Measurements from ENCODE around the gene BEX1.
A peak's percentile ranks its signal among the peaks of the same experiment; 100 is the strongest.
"Not testable (repeated sequence)": the region's sequence is repeated elsewhere in the genome, so short reads cannot be mapped to it uniquely, and the experiment has no call there.

The BEX1 gene

DNA sequence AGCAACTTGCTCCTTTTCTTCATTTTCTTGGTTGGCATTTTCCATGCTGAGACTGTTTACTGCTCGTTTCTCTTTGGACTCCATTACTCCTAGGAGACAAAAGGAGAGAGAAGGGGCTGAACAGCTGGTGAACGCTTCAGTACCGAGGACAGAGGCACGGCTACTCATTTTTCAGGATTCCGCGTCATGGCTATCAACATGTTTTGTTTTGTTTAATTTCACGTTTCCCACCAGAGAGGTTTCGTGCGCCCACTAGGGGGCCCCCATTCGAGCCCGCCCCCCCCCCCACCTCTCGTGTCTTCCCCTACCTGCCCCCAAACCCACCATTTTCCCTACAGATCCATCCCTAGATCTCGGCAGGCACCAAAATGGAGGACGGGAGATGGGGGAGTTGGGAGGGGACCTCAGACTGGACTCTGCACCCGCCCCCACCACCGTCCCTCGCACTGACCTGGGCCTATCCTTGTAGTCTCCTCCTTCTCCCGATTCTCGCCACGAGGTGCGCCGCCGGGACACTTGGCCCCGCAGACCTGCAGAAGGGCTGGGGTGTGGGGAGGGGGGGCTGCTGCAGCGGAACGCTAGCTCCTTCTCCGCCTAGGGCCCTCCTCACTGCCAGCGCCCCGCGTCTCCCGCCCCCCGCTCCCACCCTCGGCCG, 653 bp downstream of the BEX1 start:
- in situ Hi-C loops (cut with HindIII; ENCODE audit: low sequenced_read_pairs): no loop called here
- peak; percentile 18 for DNase-seq (ENCODE audit: low read depth)
- TF ChIP-seq, protein P1, sequence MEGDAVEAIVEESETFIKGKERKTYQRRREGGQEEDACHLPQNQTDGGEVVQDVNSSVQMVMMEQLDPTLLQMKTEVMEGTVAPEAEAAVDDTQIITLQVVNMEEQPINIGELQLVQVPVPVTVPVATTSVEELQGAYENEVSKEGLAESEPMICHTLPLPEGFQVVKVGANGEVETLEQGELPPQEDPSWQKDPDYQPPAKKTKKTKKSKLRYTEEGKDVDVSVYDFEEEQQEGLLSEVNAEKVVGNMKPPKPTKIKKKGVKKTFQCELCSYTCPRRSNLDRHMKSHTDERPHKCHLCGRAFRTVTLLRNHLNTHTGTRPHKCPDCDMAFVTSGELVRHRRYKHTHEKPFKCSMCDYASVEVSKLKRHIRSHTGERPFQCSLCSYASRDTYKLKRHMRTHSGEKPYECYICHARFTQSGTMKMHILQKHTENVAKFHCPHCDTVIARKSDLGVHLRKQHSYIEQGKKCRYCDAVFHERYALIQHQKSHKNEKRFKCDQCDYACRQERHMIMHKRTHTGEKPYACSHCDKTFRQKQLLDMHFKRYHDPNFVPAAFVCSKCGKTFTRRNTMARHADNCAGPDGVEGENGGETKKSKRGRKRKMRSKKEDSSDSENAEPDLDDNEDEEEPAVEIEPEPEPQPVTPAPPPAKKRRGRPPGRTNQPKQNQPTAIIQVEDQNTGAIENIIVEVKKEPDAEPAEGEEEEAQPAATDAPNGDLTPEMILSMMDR (IDR thresholded peaks at IDR 0.05; ENCODE audit: low read depth, low read length, missing control alignments): peak; percentile 5
- peak overlapping the region; percentile 47 for H3K4me3 ChIP-seq (ENCODE audit: low read depth, low read length)

DNA sequence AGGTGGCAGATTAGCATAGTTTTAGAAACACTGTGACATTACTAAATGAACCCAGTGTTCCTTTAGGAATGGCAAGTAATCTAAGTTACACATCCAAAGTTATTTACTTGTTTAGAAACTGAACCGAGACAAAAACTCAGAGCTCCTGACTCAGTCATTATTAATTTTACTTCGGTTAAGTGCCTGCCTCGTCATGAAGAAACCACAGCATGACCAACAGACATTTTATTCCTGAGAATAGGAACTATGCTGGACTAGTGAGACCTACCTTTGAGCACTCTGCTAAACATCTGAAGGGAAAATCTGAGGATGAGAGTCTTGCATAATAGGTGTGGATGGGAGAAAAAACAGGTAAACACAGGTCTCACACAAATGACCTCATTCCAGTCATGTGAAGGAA, 2.5 kb downstream of the BEX1 start:
- TF ChIP-seq, protein P1 (IDR thresholded peaks at IDR 0.05; ENCODE audit: low read depth, low read length, missing control alignments): no peak
- no peak for DNase-seq (ENCODE audit: low read depth)
- H3K4me3 ChIP-seq (ENCODE audit: low read depth, low read length): no peak overlapping the region
- in situ Hi-C loops (cut with HindIII; ENCODE audit: low sequenced_read_pairs): no loop called here

DNA sequence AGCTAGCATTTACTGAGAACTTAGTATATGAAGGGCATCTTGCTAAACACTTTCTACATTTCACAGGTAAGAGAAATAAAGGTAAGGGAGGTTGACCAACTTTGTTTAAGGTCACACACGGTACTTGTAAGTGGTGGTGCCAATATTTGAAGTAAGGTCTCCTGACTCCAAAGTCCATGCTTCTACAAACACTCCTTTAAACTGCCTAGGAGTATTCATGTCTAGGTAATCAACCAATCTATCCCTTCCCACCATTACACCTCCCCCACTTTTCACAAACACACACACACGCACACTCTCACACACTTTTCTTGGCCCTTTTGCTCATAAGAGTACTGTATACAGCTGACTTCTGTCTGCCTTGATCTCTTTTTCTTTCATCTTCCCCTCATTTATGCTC, 7.1 kb downstream of the BEX1 start:
- in situ Hi-C loops (cut with HindIII; ENCODE audit: low sequenced_read_pairs): no loop called here
- DNase-seq (ENCODE audit: low read depth): no peak
- H3K4me3 ChIP-seq (ENCODE audit: low read depth, low read length): no peak overlapping the region
- TF ChIP-seq, protein P1 (IDR thresholded peaks at IDR 0.05; ENCODE audit: low read depth, low read length, missing control alignments): no peak

DNA sequence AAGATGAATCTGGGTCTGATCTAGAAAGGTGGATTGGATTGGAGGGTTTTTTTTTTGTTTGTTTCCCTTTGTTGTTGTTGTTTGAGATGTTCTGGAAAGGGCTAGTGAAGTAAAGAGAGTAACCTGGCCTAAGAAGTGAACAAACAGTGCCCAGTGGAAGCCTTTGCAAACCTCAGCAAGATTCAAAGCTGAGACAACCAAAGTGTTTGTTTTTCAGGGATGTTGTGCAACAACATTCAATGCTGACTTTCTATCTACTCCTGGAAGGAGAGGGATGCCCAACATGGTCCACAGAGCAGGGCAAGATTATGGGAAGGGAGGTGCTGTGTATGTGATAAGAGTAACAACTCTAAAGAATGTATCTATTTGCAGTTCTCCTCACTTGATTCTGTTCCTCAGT, 11.3 kb downstream of the BEX1 start:
- DNase-seq (ENCODE audit: low read depth): no peak
- H3K4me3 ChIP-seq (ENCODE audit: low read depth, low read length): no peak overlapping the region
- in situ Hi-C loops (cut with HindIII; ENCODE audit: low sequenced_read_pairs): no loop called here
- TF ChIP-seq, protein P1 (IDR thresholded peaks at IDR 0.05; ENCODE audit: low read depth, low read length, missing control alignments): no peak

DNA sequence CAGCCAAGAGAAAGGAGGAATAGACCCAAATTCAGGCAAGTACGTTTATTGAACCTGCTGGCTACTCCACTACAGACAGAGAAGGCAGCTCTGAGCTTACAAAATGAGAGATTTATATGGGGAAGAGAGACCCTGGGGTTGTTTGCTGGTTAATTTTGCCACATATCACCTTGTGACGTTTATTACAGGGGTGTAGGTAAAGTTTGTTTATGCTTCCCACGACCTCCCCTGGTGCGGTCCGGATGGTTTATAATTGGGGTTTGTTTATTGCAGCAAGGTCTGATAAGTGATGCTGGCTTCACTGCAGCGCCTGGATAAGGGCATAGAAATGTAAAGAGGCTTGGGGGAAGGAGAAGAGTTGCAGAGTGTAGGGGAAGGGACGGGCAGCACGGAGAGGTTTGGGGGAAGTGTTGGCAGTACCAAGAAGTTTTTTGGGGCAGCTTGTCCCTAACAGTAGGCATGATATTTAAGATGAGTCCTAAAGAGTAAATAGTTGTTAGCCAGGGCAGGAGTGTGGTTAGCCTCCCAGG, 12.6 kb downstream of the BEX1 start:
- in situ Hi-C loops (cut with HindIII; ENCODE audit: low sequenced_read_pairs): no loop called here
- DNase-seq (ENCODE audit: low read depth): no peak
- TF ChIP-seq, protein P1 (IDR thresholded peaks at IDR 0.05; ENCODE audit: low read depth, low read length, missing control alignments): no peak
- H3K4me3 ChIP-seq (ENCODE audit: low read depth, low read length): no peak overlapping the region

DNA sequence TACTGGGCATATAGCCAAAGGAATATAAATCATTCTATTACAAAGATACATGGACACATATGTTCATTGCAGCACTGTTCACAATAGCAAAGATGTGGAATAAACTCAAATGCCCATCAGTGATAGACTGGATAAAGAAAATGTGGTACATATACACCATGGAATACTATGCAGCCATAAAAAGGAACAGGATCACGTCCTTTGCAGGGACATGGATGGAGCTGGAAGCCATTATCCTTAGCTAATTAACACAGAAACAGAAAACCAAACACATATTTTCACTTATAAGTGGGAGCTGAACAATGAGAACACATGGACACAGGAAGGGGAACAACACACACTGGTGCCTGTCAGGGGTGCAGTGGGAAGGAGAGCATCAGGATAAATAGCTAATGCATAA, 30.6 kb downstream of the BEX1 start:
- in situ Hi-C loops (cut with HindIII; ENCODE audit: low sequenced_read_pairs); DNase-seq (ENCODE audit: low read depth); H3K4me3 ChIP-seq (ENCODE audit: low read depth, low read length): not testable (repeated sequence)

DNA sequence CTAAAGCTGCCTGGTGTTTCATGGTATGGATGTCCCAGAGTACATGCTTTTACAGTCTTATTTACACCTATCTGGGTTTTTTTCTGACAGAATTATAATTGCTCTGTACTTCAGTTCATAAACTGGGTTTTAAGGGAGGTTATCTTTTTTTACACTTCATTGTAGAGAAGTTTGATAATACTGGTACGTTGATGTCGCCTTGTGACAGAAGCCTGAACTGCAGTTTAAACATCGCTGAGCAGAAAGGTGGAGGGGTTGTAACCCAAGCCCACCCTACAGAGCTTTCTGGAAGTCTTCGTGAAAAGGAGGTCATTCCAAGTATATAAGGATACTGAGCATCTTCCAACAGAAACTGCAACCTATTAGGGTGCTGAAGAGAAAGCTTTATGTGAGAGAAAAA, 46.4 kb downstream of the BEX1 start:
- in situ Hi-C loops (cut with HindIII; ENCODE audit: low sequenced_read_pairs): no loop called here
- no peak for DNase-seq (ENCODE audit: low read depth)
- no peak overlapping the region for H3K4me3 ChIP-seq (ENCODE audit: low read depth, low read length)
- TF ChIP-seq, protein P1 (IDR thresholded peaks at IDR 0.05; ENCODE audit: low read depth, low read length, missing control alignments): peak; percentile 4

Measured in astrocyte of the cerebellum (primary cell).